Activated CD8-positive, alpha-beta memory T cell treated with anti-CD3 and anti-CD28 coated beads, Interleukin-2, amount 50 U/mL, for 1 hour (primary cell): ENCODE results near the gene DST.
"Not testable (repeated sequence)": the region's sequence is repeated elsewhere in the genome, so short reads cannot be mapped to it uniquely, and the experiment has no call there.

Source experiments
- DNase-seq: peaks from one replicate; pipeline ENCODE4 v3.0.0-alpha.2; 2020; ENCODE audit errors: extremely low read depth

DST gene

GRCh38 chr6:56571605-56572004 lies 71.1 kb downstream of the DST start:
- DNase-seq: no peak

- no peak for DNase-seq
Measured at GRCh38 chr6:56570413-56571359, 72.0 kb downstream of the DST start.

GRCh38 chr6:56567501-56567900 lies 75.2 kb downstream of the DST start:
- DNase-seq: no peak

- not testable (repeated sequence) for DNase-seq
Measured at GRCh38 chr6:56562730-56563129, 80.0 kb downstream of the DST start.

- DNase-seq: no peak
Measured at GRCh38 chr6:56556751-56557540, 85.7 kb downstream of the DST start.

- DNase-seq: no peak
Measured at GRCh38 chr6:56555438-56555872, 87.2 kb downstream of the DST start.

- DNase-seq: no peak
Measured at GRCh38 chr6:56552187-56553130, 90.2 kb downstream of the DST start.

GRCh38 chr6:56551409-56552120 lies 91.1 kb downstream of the DST start:
- DNase-seq: no peak

GRCh38 chr6:56550301-56550700 lies 92.4 kb downstream of the DST start:
- no peak for DNase-seq

- no peak for DNase-seq
Measured at GRCh38 chr6:56549014-56549413, 93.7 kb downstream of the DST start.

- DNase-seq: no peak
Measured at GRCh38 chr6:56547687-56548086, 95.0 kb downstream of the DST start.

- no peak for DNase-seq
Measured at GRCh38 chr6:56542364-56543331, 100.0 kb downstream of the DST start.

- no peak for DNase-seq
Measured at GRCh38 chr6:56541741-56542360, 100.8 kb downstream of the DST start.

- no peak for DNase-seq
Measured at GRCh38 chr6:56541030-56541600, 101.6 kb downstream of the DST start.

- no peak for DNase-seq
Measured at GRCh38 chr6:56540232-56541029, 102.3 kb downstream of the DST start.

- no peak for DNase-seq
Measured at GRCh38 chr6:56539527-56540105, 103.1 kb downstream of the DST start.

- no peak for DNase-seq
Measured at GRCh38 chr6:56538851-56539250, 103.8 kb downstream of the DST start.
